Fibroblast of lung (primary cell): ENCODE measurements around the gene ATG12. TPM values are rescaled to one million over a fixed set of nuclear protein-coding genes. Genes with fewer than 3 reads are reported as not detected.

Source experiments
- DNase-seq, 2 donors: peaks; one replicate each; pipeline versions ENCODE4 v3.0.0 to v3.0.0-alpha.2; 2010; ENCODE audit warnings: low read depth in 2 of 2
- H2AFZ ChIP-seq: 2 replicates; pipeline ENCODE4 v1.5.1; 2012; ENCODE audit warnings: low read length, control low read depth, inconsistent platforms
- H3K27ac ChIP-seq: 2 replicates; pipeline ENCODE4 v1.5.1; 2011; ENCODE audit warnings: low read length, control low read depth; ENCODE audit not compliant: insufficient read depth
- H3K27me3 ChIP-seq: 2 replicates; pipeline ENCODE4 v1.5.1; 2011; ENCODE audit warnings: mild to moderate bottlenecking, low read length; ENCODE audit not compliant: control insufficient read depth, insufficient read depth
- H3K36me3 ChIP-seq: 2 replicates; pipeline ENCODE4 v1.5.1; 2011; ENCODE audit warnings: low read length; ENCODE audit not compliant: control insufficient read depth, insufficient read depth
- H3K4me1 ChIP-seq: 2 replicates; pipeline ENCODE4 v1.5.1; 2011; ENCODE audit warnings: low read length; ENCODE audit not compliant: control insufficient read depth, insufficient read depth; ENCODE audit errors: extremely low read depth
- H3K4me2 ChIP-seq: 2 replicates; pipeline ENCODE4 v1.5.1; 2011; ENCODE audit warnings: low read length, control low read depth; ENCODE audit not compliant: insufficient read depth; ENCODE audit errors: extremely low read depth
- H3K4me3 ChIP-seq, 4 experiments: fragments of 200-600 bp in 1 of 4; sonication (generic) in 1 of 4; replicated peaks in 1 of 4; 2 replicates each; pipeline ENCODE4 v1.5.1; 2011 to 2016; ENCODE audit warnings: low read length in 4 of 4, low read depth in 3 of 4, mild to moderate bottlenecking in 3 of 4, control low read depth in 2 of 4, inconsistent platforms in 1 of 4, mixed read lengths in 1 of 4; ENCODE audit not compliant: insufficient read depth in 1 of 4; ENCODE audit errors: control extremely low read depth in 1 of 4
- H3K79me2 ChIP-seq: 2 replicates; pipeline ENCODE4 v1.5.1; 2012; ENCODE audit warnings: mild to moderate bottlenecking, low read length, inconsistent platforms; ENCODE audit not compliant: control insufficient read depth, insufficient read depth
- H3K9ac ChIP-seq: 2 replicates; pipeline ENCODE4 v1.5.1; 2011; ENCODE audit warnings: mild to moderate bottlenecking, low read length, control low read depth; ENCODE audit not compliant: insufficient read depth
- H3K9me3 ChIP-seq: 2 replicates; pipeline ENCODE4 v1.5.1; 2012; ENCODE audit warnings: low read depth, low read length; ENCODE audit not compliant: control insufficient read depth, insufficient read depth
- H4K20me1 ChIP-seq: 2 replicates; pipeline ENCODE4 v1.5.1; 2011; ENCODE audit warnings: low read length; ENCODE audit not compliant: control insufficient read depth, insufficient read depth; ENCODE audit errors: extremely low read depth
- CTCF ChIP-seq, 2 donors: IDR thresholded peaks in 1 of 2; conservative IDR thresholded peaks in 1 of 2; 1 replicate in 1 of 2; 2 replicates in 1 of 2; pipeline ENCODE4 v1.5.1; 2011 to 2012; ENCODE audit warnings: low read length in 2 of 2, control low read depth in 1 of 2, inconsistent platforms in 1 of 2, low read depth in 1 of 2, mild to moderate bottlenecking in 1 of 2
- EZH2 ChIP-seq: IDR thresholded peaks from 2 replicates; pipeline ENCODE4 v1.5.1; 2012; ENCODE audit warnings: low read length, control low read depth, mild to moderate bottlenecking; ENCODE audit errors: missing control alignments
- polyA plus RNA-seq, 2 donors: library from polyadenylated mRNA; depleted of rRNA in 1 of 2; stranded (reverse) in 1 of 2; unstranded in 1 of 2; fragments of >200 nt; gene quantifications; 2 replicates each; pipeline ENCODE4 v1.2.1, GENCODE V29; 2011 to 2012; ENCODE audit warnings: missing spikeins in 1 of 2
- total RNA-seq: library from RNA; depleted of rRNA; stranded (reverse); fragments of >200 nt; gene quantifications from 2 replicates; pipeline ENCODE4 v1.2.1, GENCODE V29; 2014

Gene ATG12
- total and polyA plus RNA-seq, 2 donors (not counting 1 experiment from before 2014, with no cell fraction given), result 38.8 to 117 TPM

GRCh38 chr5:115815006-115815692 is 26.2 kb downstream of the ATG12 start:
- Histone ChIP-seq H3K9me3 (no peaks in the 10 kb centered on the region), H3K4me3 (peak overlapping the region; percentile 40 to 84 (median 52)), H3K4me1 (no peaks in the 10 kb centered on the region), H4K20me1 (no peaks in the 10 kb centered on the region), H3K27me3 (peaks cover 5% of the 10 kb centered on the region), H3K79me2 (no peaks in the 10 kb centered on the region), H2AFZ (peak overlapping the region; percentile 37), H3K9ac (no peak overlapping the region), H3K27ac (no peak overlapping the region), H3K36me3 (no peaks in the 10 kb centered on the region), H3K4me2 (peak overlapping the region; percentile 76)
- TF ChIP-seq EZH2, result no peak
- no peak for TF ChIP-seq CTCF (conservative IDR thresholded peaks at IDR 0.05 in 1 of 2, IDR thresholded peaks at IDR 0.05 in 1 of 2; ENCODE audit: low read depth in 1 of 2, low read length in 2 of 2)
- DNase-seq, result peak; percentile 46 to 56

GRCh38 chr5:115813719-115814118 is 27.6 kb downstream of the ATG12 start:
- H3K79me2 ChIP-seq, result no peaks in the 10 kb centered on the region
- no peak overlapping the region for H3K4me2 ChIP-seq
- H3K4me1 ChIP-seq, result no peaks in the 10 kb centered on the region
- TF ChIP-seq CTCF (conservative IDR thresholded peaks at IDR 0.05 in 1 of 2, IDR thresholded peaks at IDR 0.05 in 1 of 2; ENCODE audit: low read depth in 1 of 2, low read length in 2 of 2) (no peak), EZH2 (no peak)
- no peaks in the 10 kb centered on the region for H3K9me3 ChIP-seq
- no peak overlapping the region for H2AFZ ChIP-seq
- H3K27me3 ChIP-seq, result peaks cover 5% of the 10 kb centered on the region
- no peak overlapping the region for H3K27ac ChIP-seq
- no peak overlapping the region for H3K4me3 ChIP-seq
- no peak overlapping the region for H3K9ac ChIP-seq
- H4K20me1 ChIP-seq, result no peaks in the 10 kb centered on the region
- H3K36me3 ChIP-seq, result no peaks in the 10 kb centered on the region
- DNase-seq, result peak in 1 of 2 donors; percentile 1

GRCh38 chr5:115812372-115812771 is 29.0 kb downstream of the ATG12 start:
- Histone ChIP-seq H3K36me3 (no peaks in the 10 kb centered on the region), H3K27ac (no peak overlapping the region), H3K4me3 (no peak overlapping the region), H3K79me2 (no peaks in the 10 kb centered on the region), H2AFZ (no peak overlapping the region), H3K4me2 (no peak overlapping the region), H3K9me3 (no peaks in the 10 kb centered on the region), H3K27me3 (peaks cover 5% of the 10 kb centered on the region), H4K20me1 (no peaks in the 10 kb centered on the region), H3K9ac (no peak overlapping the region), H3K4me1 (no peaks in the 10 kb centered on the region)
- no peak for DNase-seq
- TF ChIP-seq CTCF (conservative IDR thresholded peaks at IDR 0.05 in 1 of 2, IDR thresholded peaks at IDR 0.05 in 1 of 2; ENCODE audit: low read depth in 1 of 2, low read length in 2 of 2) (no peak), EZH2 (no peak)
